ENCODE measurements around the gene ATXN7.

DNA sequence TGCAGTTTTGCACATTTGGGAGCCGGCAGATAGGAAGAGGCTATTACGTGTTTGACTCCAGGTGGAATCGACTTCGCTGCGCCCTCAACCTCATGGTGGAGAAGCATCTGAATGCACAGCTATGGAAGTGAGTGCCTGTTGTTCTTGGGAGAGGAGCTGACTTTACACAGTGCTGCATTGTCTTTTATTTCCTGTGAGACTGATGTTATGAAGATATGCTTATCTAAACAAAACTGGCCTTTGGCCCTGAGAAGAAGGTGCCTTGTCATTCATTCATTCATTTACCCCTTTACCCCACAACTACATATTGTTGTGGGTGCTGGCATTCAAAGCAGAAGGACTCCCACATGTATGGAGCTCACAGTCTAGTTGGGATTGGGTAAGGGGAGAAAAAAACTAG lies 127.1 kb downstream of the ATXN7 start:
- TF ChIP-seq, protein P1, sequence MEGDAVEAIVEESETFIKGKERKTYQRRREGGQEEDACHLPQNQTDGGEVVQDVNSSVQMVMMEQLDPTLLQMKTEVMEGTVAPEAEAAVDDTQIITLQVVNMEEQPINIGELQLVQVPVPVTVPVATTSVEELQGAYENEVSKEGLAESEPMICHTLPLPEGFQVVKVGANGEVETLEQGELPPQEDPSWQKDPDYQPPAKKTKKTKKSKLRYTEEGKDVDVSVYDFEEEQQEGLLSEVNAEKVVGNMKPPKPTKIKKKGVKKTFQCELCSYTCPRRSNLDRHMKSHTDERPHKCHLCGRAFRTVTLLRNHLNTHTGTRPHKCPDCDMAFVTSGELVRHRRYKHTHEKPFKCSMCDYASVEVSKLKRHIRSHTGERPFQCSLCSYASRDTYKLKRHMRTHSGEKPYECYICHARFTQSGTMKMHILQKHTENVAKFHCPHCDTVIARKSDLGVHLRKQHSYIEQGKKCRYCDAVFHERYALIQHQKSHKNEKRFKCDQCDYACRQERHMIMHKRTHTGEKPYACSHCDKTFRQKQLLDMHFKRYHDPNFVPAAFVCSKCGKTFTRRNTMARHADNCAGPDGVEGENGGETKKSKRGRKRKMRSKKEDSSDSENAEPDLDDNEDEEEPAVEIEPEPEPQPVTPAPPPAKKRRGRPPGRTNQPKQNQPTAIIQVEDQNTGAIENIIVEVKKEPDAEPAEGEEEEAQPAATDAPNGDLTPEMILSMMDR (conservative IDR thresholded peaks at IDR 0.05; ENCODE audit: low read depth, low read length), result no peak
- no peak for TF ChIP-seq EZH2 (IDR thresholded peaks at IDR 0.05; ENCODE audit: borderline replicate concordance, low read depth, low read length, poor library complexity, severe bottlenecking)
